Mucosa of descending colon (tissue), 3 donors: ENCODE measurements around the gene LIPF. TPM values are rescaled to one million over a fixed set of nuclear protein-coding genes. Genes with fewer than 3 reads are reported as not detected.

Source experiments
- ATAC-seq: fragments of 200-7000 bp; cut with Tn5 transposase; one replicate; pipeline ENCODE4 v1.9.1; 2020; ENCODE audit warnings: mild to moderate bottlenecking, moderate library complexity
- DNase-seq, 3 donors: peaks; one replicate each; pipeline ENCODE4 v3.0.0-alpha.2; 2020
- H3K36me3 ChIP-seq: fragments of 200-600 bp; one replicate; pipeline ENCODE4 v1.8.0; 2021; ENCODE audit warnings: low read depth, mild to moderate bottlenecking
- H3K4me1 ChIP-seq: fragments of 200-600 bp; one replicate; pipeline ENCODE4 v1.8.0; 2021; ENCODE audit warnings: low read depth, mild to moderate bottlenecking
- H3K4me3 ChIP-seq: fragments of 200-600 bp; one replicate; pipeline ENCODE4 v1.8.0; 2021; ENCODE audit warnings: mild to moderate bottlenecking
- H3K9me3 ChIP-seq: fragments of 200-600 bp; one replicate; pipeline ENCODE4 v1.8.0; 2021; ENCODE audit warnings: mild to moderate bottlenecking
- intact Hi-C, 2 donors: fragments of 100-400 bp; cut with DNase I in 1 of 2; cut with micrococcal nuclease in 1 of 2; formaldehyde crosslinking; loops; one replicate each; pipeline versions ENCODE4 v1.11.0 to v1.11.1; 2022; cut with DNase I, micrococcal nuclease
- total RNA-seq, 3 donors: library from RNA; stranded (reverse); fragmentation: NEBNext Ultra II Directional in 2 of 3; extraction: Animal tissue kit (Norgen Biotek cat#: 25700) in 2 of 3; gene quantifications; one replicate each; pipeline versions ENCODE4 v1.2.1 to v1.2.4, GENCODE V29; 2021 to 2023
- TF ChIP-seq, protein P1 (sequence below): fragments of 200-600 bp; IDR thresholded peaks from one replicate; pipeline ENCODE4 v1.8.0; 2022; ENCODE audit warnings: antibody characterized with exemption, mild to moderate bottlenecking
- donor health status: DM: no; HTN: no; CAD: no; lungs with moderate emphysema.
- donor health status: DM: no; HTN: no; CAD: no.
- donor health status: DM: no; HTN: yes; CAD: no.

Gene LIPF
- total RNA-seq, 3 donors from 2014 or later, result not detected

DNA sequence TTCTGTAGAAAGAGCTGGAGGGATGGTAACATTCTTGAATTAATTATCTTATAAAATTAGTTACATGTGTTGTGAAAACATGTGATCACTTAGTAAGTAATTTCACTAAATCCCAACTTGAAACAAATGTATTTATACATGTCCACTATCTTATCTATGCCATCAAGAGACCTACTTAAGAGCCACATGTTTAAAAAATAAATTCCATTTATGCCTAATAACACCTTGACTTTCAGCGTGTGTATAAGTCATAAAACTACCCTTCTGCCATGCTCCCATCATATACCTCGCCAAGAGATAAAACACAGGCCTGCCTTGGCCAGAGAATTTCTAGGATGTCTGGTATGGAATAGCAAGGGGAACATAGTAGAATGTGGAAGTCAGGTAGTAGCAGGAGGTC is 40.4 kb upstream of the LIPF start:
- Histone ChIP-seq H3K4me3 (no peak overlapping the region), H3K4me1 (no peaks in the 10 kb centered on the region), H3K36me3 (no peaks in the 10 kb centered on the region), H3K9me3 (no peaks in the 10 kb centered on the region)
- DNase-seq (no peak), ATAC-seq (no peak)
- TF ChIP-seq, protein P1, sequence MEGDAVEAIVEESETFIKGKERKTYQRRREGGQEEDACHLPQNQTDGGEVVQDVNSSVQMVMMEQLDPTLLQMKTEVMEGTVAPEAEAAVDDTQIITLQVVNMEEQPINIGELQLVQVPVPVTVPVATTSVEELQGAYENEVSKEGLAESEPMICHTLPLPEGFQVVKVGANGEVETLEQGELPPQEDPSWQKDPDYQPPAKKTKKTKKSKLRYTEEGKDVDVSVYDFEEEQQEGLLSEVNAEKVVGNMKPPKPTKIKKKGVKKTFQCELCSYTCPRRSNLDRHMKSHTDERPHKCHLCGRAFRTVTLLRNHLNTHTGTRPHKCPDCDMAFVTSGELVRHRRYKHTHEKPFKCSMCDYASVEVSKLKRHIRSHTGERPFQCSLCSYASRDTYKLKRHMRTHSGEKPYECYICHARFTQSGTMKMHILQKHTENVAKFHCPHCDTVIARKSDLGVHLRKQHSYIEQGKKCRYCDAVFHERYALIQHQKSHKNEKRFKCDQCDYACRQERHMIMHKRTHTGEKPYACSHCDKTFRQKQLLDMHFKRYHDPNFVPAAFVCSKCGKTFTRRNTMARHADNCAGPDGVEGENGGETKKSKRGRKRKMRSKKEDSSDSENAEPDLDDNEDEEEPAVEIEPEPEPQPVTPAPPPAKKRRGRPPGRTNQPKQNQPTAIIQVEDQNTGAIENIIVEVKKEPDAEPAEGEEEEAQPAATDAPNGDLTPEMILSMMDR, result no peak
- intact Hi-C loops, result no loop called here

DNA sequence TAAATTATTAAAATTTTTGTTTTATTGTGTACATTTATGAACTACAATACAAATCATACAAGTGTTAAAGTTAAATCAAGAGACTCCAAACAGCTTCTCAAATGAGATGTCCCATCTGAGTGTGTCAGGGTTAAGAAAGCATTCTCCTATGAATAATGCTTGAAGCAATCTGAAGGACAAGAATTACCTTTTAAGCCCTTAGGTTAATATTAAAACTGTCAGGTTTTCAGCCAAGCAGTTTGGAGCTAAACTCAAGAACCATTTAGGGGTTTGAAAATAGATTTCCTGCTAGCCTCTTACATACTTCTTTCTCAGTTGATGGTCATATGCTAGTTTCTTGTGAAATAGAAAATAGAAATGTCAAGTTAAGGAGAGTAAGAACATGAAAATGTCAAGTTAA is 39.4 kb upstream of the LIPF start:
- TF ChIP-seq, protein P1, result no peak
- H3K4me1 ChIP-seq, result no peaks in the 10 kb centered on the region
- no peaks in the 10 kb centered on the region for H3K9me3 ChIP-seq
- intact Hi-C loops, result no loop called here
- no peak overlapping the region for H3K4me3 ChIP-seq
- no peaks in the 10 kb centered on the region for H3K36me3 ChIP-seq
- DNase-seq (no peak), ATAC-seq (no peak)

DNA sequence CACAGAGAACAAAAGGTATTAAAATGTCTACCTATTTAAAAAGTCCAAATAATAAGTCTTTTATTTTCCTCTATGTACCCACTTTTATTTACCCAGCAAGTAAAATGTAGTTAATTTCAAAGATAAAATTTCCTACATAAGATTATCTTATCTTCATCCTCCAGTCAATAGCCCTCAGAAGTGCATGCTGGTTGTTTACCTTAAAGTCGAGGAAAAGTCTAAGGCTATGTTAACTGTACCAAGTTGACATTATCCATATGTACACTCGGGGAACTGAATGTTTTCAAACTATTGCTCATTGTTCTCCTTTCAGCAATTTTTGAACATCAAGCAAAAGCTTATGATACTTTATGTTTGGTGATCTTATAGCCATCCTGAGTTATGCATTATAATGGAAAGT is 24.1 kb upstream of the LIPF start:
- Histone ChIP-seq H3K4me3 (no peak overlapping the region), H3K4me1 (no peaks in the 10 kb centered on the region), H3K9me3 (peaks cover 9% of the 10 kb centered on the region), H3K36me3 (no peaks in the 10 kb centered on the region)
- intact Hi-C loops, result no loop called here
- TF ChIP-seq, protein P1, result no peak
- DNase-seq, result no peak
- ATAC-seq, result no peak

DNA sequence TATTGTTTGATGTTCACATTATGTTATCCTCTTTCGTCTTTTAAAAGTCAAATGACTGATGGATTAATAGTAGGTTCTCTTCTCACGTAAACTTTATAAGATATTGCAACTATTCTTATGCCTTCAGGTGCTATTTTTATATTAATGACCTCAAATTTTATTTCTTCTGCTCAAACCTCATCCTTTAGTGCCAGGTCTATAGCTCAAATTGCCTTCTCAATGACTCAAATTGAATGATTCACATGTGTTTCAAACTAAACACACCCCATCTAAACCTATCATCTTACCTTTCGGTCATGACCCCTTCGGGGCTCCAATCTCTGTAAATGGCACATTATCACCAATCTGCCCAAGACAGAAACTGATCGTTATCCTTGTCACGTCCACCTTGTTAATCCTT is 22.0 kb upstream of the LIPF start:
- no peaks in the 10 kb centered on the region for H3K4me1 ChIP-seq
- no peaks in the 10 kb centered on the region for H3K36me3 ChIP-seq
- TF ChIP-seq, protein P1, result no peak
- no peak overlapping the region for H3K4me3 ChIP-seq
- intact Hi-C loops, result no loop called here
- peaks cover 9% of the 10 kb centered on the region for H3K9me3 ChIP-seq
- DNase-seq, result no peak
- ATAC-seq, result no peak

DNA sequence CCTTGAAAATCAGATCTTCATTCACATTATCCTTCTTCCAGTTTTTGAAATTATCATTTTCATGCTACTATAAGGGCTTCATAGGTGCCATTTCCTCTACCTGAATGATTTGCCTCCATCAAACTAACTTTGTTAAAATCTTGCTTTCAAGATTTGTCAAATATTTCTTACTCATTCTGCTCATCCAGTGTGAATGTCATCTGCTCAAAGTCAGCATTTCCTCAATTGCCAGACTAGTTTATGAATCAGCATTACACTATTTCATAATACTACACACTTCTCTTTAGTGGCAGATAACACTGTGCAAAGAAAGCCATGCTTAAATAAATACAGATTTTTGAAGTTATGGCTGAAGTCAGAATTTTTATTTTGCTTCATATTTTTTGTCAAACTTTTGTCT is 21.3 kb upstream of the LIPF start:
- H3K9me3 ChIP-seq, result peaks cover 7% of the 10 kb centered on the region
- no peaks in the 10 kb centered on the region for H3K36me3 ChIP-seq
- TF ChIP-seq, protein P1, result no peak
- intact Hi-C loops, result no loop called here
- H3K4me3 ChIP-seq, result no peak overlapping the region
- no peak for DNase-seq
- no peak for ATAC-seq
- H3K4me1 ChIP-seq, result no peaks in the 10 kb centered on the region

DNA sequence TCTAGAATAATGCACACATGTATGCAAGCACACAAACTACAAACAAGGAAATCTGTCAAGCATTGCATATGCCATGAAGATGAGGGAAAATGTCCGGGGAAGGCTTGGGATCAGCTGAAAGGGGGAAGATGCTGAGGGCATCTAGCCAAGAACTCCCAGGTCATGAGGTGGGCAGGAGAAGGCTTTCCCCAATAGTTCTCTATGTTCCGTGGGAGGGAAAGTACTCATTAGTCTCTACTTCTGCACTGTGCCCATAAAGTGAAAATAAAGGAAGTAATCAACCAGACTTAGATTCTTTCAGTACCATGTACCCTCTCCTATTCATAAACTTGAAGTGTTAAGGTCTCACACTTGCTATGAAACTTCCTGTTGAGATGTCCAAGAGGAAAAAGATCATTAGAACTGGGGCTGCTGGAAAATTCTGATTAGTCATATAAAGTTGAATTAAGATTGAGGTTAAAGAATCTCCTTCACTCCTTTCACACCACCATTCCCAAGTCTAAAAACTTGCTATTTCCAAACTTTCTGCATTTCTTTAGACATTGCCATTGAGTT is 17.1 kb upstream of the LIPF start:
- DNase-seq (no peak), ATAC-seq (no peak)
- H3K4me1 ChIP-seq, result no peaks in the 10 kb centered on the region
- H3K36me3 ChIP-seq, result no peaks in the 10 kb centered on the region
- H3K4me3 ChIP-seq, result no peak overlapping the region
- intact Hi-C loops, result no loop called here
- TF ChIP-seq, protein P1, result no peak
- H3K9me3 ChIP-seq, result no peaks in the 10 kb centered on the region
